HG03457 (cell line): ENCODE results near the gene SLC38A8.

Experiments used
- ATAC-seq: cut with Tn5 transposase; IDR thresholded peaks from one replicate; pipeline ENCODE4 v1.9.1; 2021; ENCODE audit warnings: moderate number of reproducible peaks; ENCODE audit not compliant: unreplicated experiment

Gene SLC38A8

GRCh38 chr16:84032458-84033178 is 10.0 kb downstream of the SLC38A8 start:
- no peak for ATAC-seq

- no peak for ATAC-seq
Observed at GRCh38 chr16:84031556-84031955, 11.0 kb downstream of the SLC38A8 start.

GRCh38 chr16:84029297-84030047 is 13.1 kb downstream of the SLC38A8 start:
- no peak for ATAC-seq

- ATAC-seq = no peak
Observed at GRCh38 chr16:84027625-84028024, 15.0 kb downstream of the SLC38A8 start.

GRCh38 chr16:84026606-84027005 is 16.0 kb downstream of the SLC38A8 start:
- no peak for ATAC-seq

GRCh38 chr16:84024854-84025253 is 17.7 kb downstream of the SLC38A8 start:
- ATAC-seq = no peak

- ATAC-seq = no peak
Observed at GRCh38 chr16:84022644-84023043, 20.0 kb downstream of the SLC38A8 start.

- ATAC-seq = no peak
Observed at GRCh38 chr16:84021488-84021887, 21.1 kb downstream of the SLC38A8 start.

- no peak for ATAC-seq
Observed at GRCh38 chr16:84020353-84020752, 22.2 kb downstream of the SLC38A8 start.

- no peak for ATAC-seq
Observed at GRCh38 chr16:84018710-84019109, 23.9 kb downstream of the SLC38A8 start.

GRCh38 chr16:84016477-84016876 is 26.1 kb downstream of the SLC38A8 start:
- no peak for ATAC-seq

- ATAC-seq = no peak
Observed at GRCh38 chr16:84015399-84015798, 27.2 kb downstream of the SLC38A8 start.

- no peak for ATAC-seq
Observed at GRCh38 chr16:84014570-84015327, 27.8 kb downstream of the SLC38A8 start.

GRCh38 chr16:84013787-84014569 is 28.6 kb downstream of the SLC38A8 start:
- ATAC-seq = peak; percentile 66

GRCh38 chr16:84009282-84009681 is 33.3 kb downstream of the SLC38A8 start:
- ATAC-seq = no peak

GRCh38 chr16:84007965-84008364 is 34.6 kb downstream of the SLC38A8 start:
- no peak for ATAC-seq

GRCh38 chr16:84007520-84007919 is 35.1 kb downstream of the SLC38A8 start:
- ATAC-seq = no peak

GRCh38 chr16:84005391-84005790 is 37.2 kb downstream of the SLC38A8 start:
- no peak for ATAC-seq

- ATAC-seq = no peak
Observed at GRCh38 chr16:84004442-84004841, 38.2 kb downstream of the SLC38A8 start.

- no peak for ATAC-seq
Observed at GRCh38 chr16:84003038-84003437, 39.6 kb downstream of the SLC38A8 start.

- ATAC-seq = no peak
Observed at GRCh38 chr16:84001726-84002125, 40.9 kb downstream of the SLC38A8 start.
